Measurements from ENCODE around the gene CDK14.

DNA sequence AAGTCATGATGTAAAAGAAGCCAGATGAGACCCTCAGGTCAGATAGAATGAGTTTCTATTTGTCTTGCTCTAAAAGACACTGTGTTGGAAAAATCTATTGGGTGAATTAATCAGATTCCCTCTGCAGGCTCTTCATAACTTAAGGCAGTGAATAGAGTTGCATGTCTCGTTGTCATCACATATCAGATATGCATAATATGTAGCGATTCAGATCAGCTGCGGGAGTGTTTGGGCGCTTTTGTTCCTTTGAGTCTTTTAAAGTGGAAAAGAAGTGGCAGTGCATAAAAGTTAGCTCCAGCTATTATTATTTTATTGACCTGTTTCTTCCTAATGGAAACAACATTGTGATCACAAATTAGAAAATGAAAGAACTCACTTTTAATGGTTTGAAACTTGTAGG is 84.4 kb downstream of the CDK14 start:
- TF ChIP-seq, protein P1, sequence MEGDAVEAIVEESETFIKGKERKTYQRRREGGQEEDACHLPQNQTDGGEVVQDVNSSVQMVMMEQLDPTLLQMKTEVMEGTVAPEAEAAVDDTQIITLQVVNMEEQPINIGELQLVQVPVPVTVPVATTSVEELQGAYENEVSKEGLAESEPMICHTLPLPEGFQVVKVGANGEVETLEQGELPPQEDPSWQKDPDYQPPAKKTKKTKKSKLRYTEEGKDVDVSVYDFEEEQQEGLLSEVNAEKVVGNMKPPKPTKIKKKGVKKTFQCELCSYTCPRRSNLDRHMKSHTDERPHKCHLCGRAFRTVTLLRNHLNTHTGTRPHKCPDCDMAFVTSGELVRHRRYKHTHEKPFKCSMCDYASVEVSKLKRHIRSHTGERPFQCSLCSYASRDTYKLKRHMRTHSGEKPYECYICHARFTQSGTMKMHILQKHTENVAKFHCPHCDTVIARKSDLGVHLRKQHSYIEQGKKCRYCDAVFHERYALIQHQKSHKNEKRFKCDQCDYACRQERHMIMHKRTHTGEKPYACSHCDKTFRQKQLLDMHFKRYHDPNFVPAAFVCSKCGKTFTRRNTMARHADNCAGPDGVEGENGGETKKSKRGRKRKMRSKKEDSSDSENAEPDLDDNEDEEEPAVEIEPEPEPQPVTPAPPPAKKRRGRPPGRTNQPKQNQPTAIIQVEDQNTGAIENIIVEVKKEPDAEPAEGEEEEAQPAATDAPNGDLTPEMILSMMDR (IDR thresholded peaks at IDR 0.05; ENCODE audit: low read depth, low read length): no peak
- TF ChIP-seq EZH2phosphoT487 (IDR thresholded peaks at IDR 0.05; ENCODE audit: low read depth): no peak

Data from OCI-LY3 (cell line).